KMS-11 (cell line): ENCODE data around the gene ATF1.
"Not testable (repeated sequence)": the region's sequence is repeated elsewhere in the genome, so short reads cannot be mapped to it uniquely, and the experiment has no call there.

Experiments
- H2AFZ ChIP-seq: fragments of 200-600 bp; sonication (generic); 2 replicates; pipeline ENCODE4 v1.6.1; 2016; ENCODE audit warnings: antibody characterized with exemption, mixed run types, low read depth
- H3K27ac ChIP-seq: fragments of 200-600 bp; sonication (generic); 2 replicates; pipeline ENCODE4 v1.6.1; 2016; ENCODE audit warnings: mild to moderate bottlenecking, mixed run types
- H3K27me3 ChIP-seq: fragments of 200-600 bp; sonication (generic); 2 replicates; pipeline ENCODE4 v1.6.1; 2017; ENCODE audit warnings: mild to moderate bottlenecking, low read depth, mixed run types, moderate library complexity; ENCODE audit not compliant: insufficient read depth
- H3K36me3 ChIP-seq: fragments of 200-600 bp; sonication (generic); 2 replicates; pipeline ENCODE4 v1.6.1; 2017; ENCODE audit warnings: mild to moderate bottlenecking, mixed run types; ENCODE audit not compliant: insufficient read depth
- H3K4me1 ChIP-seq: fragments of 200-600 bp; sonication (generic); 2 replicates; pipeline ENCODE4 v1.6.1; 2016; ENCODE audit warnings: mild to moderate bottlenecking, low read depth, mixed run types; ENCODE audit not compliant: poor library complexity, severe bottlenecking
- H3K4me2 ChIP-seq: fragments of 200-600 bp; sonication (generic); 2 replicates; pipeline ENCODE4 v1.7.0; 2016; ENCODE audit warnings: mild to moderate bottlenecking, mixed run types
- H3K4me3 ChIP-seq: fragments of 200-600 bp; sonication (generic); IDR thresholded peaks from 2 replicates; pipeline ENCODE4 v1.6.1; 2017; ENCODE audit warnings: low read depth, low read length, mixed read lengths; ENCODE audit not compliant: insufficient read depth
- H3K79me2 ChIP-seq: fragments of 200-600 bp; sonication (generic); 2 replicates; pipeline ENCODE4 v1.6.1; 2016; ENCODE audit warnings: low read depth, mixed run types; ENCODE audit not compliant: insufficient read depth
- H3K9ac ChIP-seq: fragments of 200-600 bp; sonication (generic); 2 replicates; pipeline ENCODE4 v1.6.1; 2016; ENCODE audit warnings: mild to moderate bottlenecking, mixed run types
- H4K20me1 ChIP-seq: fragments of 200-600 bp; sonication (generic); 2 replicates; pipeline ENCODE4 v1.6.1; 2016; ENCODE audit warnings: mild to moderate bottlenecking, mixed run types; ENCODE audit not compliant: insufficient read depth
- TF ChIP-seq, protein P1 (sequence below): fragments of 200-600 bp; sonication (generic); conservative IDR thresholded peaks from 2 replicates; pipeline ENCODE4 v1.6.1; 2017; ENCODE audit warnings: low read depth, mild to moderate bottlenecking, antibody characterized with exemption, low read length, moderate library complexity, mixed read lengths

Gene ATF1

GRCh38 chr12:50765095-50765911 lies 1.4 kb downstream of the ATF1 start:
- Histone ChIP-seq H3K9ac (peak overlapping the region; percentile 93), H3K27ac (peak overlapping the region; percentile 93; the same call in 1 of the 2 replicates), H3K79me2 (peaks cover 52% of the 10 kb centered on the region), H3K4me1 (peaks cover 28% of the 10 kb centered on the region), H3K27me3 (no peaks in the 10 kb centered on the region), H4K20me1 (no peaks in the 10 kb centered on the region; the same call in 1 of the 2 replicates), H3K36me3 (no peaks in the 10 kb centered on the region), H3K4me3 (no peak overlapping the region), H2AFZ (peak overlapping the region; percentile 89; the same call in 1 of the 2 replicates), H3K4me2 (peak overlapping the region; percentile 73)
- TF ChIP-seq, protein P1, sequence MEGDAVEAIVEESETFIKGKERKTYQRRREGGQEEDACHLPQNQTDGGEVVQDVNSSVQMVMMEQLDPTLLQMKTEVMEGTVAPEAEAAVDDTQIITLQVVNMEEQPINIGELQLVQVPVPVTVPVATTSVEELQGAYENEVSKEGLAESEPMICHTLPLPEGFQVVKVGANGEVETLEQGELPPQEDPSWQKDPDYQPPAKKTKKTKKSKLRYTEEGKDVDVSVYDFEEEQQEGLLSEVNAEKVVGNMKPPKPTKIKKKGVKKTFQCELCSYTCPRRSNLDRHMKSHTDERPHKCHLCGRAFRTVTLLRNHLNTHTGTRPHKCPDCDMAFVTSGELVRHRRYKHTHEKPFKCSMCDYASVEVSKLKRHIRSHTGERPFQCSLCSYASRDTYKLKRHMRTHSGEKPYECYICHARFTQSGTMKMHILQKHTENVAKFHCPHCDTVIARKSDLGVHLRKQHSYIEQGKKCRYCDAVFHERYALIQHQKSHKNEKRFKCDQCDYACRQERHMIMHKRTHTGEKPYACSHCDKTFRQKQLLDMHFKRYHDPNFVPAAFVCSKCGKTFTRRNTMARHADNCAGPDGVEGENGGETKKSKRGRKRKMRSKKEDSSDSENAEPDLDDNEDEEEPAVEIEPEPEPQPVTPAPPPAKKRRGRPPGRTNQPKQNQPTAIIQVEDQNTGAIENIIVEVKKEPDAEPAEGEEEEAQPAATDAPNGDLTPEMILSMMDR = peak; percentile 90

DNA sequence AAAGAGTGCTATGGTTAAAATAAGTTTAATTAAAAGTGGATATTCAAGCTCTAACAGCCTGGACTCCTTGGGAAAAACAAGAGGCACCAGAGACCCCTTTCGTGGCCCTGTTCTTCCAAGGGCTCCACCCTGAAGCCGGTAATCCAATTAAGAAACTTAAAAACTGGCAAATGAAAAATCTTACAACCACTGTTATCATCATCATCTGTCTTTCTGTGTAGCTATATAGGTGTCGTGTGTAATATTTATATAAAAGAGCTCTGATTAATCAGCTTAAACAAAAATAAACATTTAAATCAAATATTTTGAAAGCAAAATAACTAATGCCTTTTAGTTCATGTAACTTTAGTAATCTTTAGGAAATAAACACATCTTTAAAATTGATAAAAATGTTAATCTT lies 4.5 kb downstream of the ATF1 start:
- Histone ChIP-seq H3K27me3 (no peaks in the 10 kb centered on the region), H3K36me3 (no peaks in the 10 kb centered on the region), H3K9ac (no peak overlapping the region), H3K4me2 (peak overlapping the region; percentile 7; the same call in 1 of the 2 replicates), H3K4me3 (no peak overlapping the region), H3K4me1 (peaks cover 28% of the 10 kb centered on the region), H3K27ac (no peak overlapping the region), H2AFZ (no peak overlapping the region), H4K20me1 (no peaks in the 10 kb centered on the region; the same call in 1 of the 2 replicates), H3K79me2 (peaks cover 74% of the 10 kb centered on the region)
- TF ChIP-seq, protein P1 = no peak

DNA sequence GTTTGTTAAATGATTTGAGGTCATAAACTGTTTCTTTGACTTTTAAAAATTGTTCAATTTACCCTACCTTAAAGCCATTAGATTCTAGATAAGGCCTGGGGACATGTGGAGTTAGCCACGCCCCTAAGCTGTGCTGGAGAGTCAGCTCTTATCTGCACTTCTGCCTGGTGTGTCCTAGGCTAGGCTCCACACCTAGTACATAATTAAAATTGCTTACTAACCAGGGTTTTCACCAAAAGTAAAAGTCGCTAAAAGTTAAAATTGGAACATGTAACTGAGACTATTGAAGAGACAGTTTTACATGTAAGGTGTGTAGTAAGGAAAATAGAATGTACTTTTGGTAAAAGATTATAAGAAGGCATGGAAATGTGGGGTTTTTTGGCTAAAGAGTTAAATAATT lies 4.9 kb downstream of the ATF1 start:
- peaks cover 28% of the 10 kb centered on the region for H3K4me1 ChIP-seq
- not testable (repeated sequence) for H3K27ac ChIP-seq, H2AFZ ChIP-seq, H3K27me3 ChIP-seq, H4K20me1 ChIP-seq, H3K36me3 ChIP-seq, H3K4me3 ChIP-seq, H3K9ac ChIP-seq
- peaks cover 74% of the 10 kb centered on the region for H3K79me2 ChIP-seq
- H3K4me2 ChIP-seq = peak overlapping the region; percentile 7; the same call in 1 of the 2 replicates

DNA sequence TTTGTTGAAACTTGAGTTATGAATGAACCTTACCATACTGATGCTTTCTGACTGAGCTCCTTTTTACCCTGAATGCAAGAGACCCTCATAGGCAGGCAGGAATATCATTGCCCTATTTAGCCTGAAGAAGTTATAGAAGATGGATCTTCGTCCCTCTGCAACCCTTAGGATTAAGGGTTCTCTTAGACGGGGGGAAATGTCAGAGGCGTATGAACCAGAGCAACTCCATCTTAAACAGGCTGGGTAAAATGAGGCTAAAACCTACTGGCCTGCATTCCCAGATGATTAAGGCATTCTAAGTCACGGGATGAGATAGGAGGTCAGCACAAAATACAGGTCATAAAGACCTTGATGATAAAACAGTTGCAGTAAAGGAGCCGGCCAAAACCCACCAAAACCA lies 7.5 kb downstream of the ATF1 start:
- peaks cover 24% of the 10 kb centered on the region for H3K4me1 ChIP-seq
- H3K4me3 ChIP-seq = no peak overlapping the region
- no peaks in the 10 kb centered on the region for H3K27me3 ChIP-seq
- no peak overlapping the region for H3K27ac ChIP-seq
- no peaks in the 10 kb centered on the region for H3K36me3 ChIP-seq
- TF ChIP-seq, protein P1 = no peak
- H3K79me2 ChIP-seq = peaks cover 75% of the 10 kb centered on the region
- no peak overlapping the region for H3K9ac ChIP-seq
- H2AFZ ChIP-seq = no peak overlapping the region
- H3K4me2 ChIP-seq = no peak overlapping the region
- H4K20me1 ChIP-seq = no peaks in the 10 kb centered on the region

GRCh38 chr12:50772470-50772869 lies 8.6 kb downstream of the ATF1 start:
- H3K4me1 ChIP-seq = peaks cover 24% of the 10 kb centered on the region
- H3K9ac ChIP-seq = no peak overlapping the region
- H3K79me2 ChIP-seq = peaks cover 69% of the 10 kb centered on the region
- H2AFZ ChIP-seq = no peak overlapping the region
- no peaks in the 10 kb centered on the region for H3K27me3 ChIP-seq
- H3K4me3 ChIP-seq = no peak overlapping the region
- no peak overlapping the region for H3K27ac ChIP-seq
- no peaks in the 10 kb centered on the region for H3K36me3 ChIP-seq
- H4K20me1 ChIP-seq = no peaks in the 10 kb centered on the region
- TF ChIP-seq, protein P1 = no peak
- no peak overlapping the region for H3K4me2 ChIP-seq
